Kidney epithelial cell (primary cell): Measurements from ENCODE around the gene DNAJB1. TPM values are rescaled to one million over a fixed set of nuclear protein-coding genes. Genes with fewer than 3 reads are reported as not detected.

Experiments
- DNase-seq: peaks from one replicate; pipeline ENCODE4 v3.0.0-alpha.2; 2010; ENCODE audit warnings: low read depth
- H3K27me3 ChIP-seq: 2 replicates; pipeline ENCODE4 v1.6.0; 2011; ENCODE audit warnings: low read length; ENCODE audit not compliant: control insufficient read depth, insufficient read depth
- H3K36me3 ChIP-seq: 2 replicates; pipeline ENCODE4 v1.5.1; 2011; ENCODE audit warnings: low read length; ENCODE audit not compliant: control insufficient read depth, insufficient read depth
- H3K4me3 ChIP-seq: 2 replicates; pipeline ENCODE4 v1.5.1; 2011; ENCODE audit warnings: low read depth, mild to moderate bottlenecking, control low read depth, low read length
- CTCF ChIP-seq: IDR thresholded peaks from 2 replicates; pipeline ENCODE4 v1.5.1; 2011; ENCODE audit warnings: mild to moderate bottlenecking, moderate library complexity, low read length, control low read depth, inconsistent platforms; ENCODE audit not compliant: insufficient read depth, poor library complexity, severe bottlenecking
- total RNA-seq: library from RNA; depleted of rRNA; stranded (reverse); fragments of >200 nt; gene quantifications from 2 replicates; pipeline ENCODE4 v1.2.3, GENCODE V29; 2015

DNAJB1 gene
- total RNA-seq, 1 donor from 2014 or later: 58.1 TPM

GRCh38 chr19:14536926-14537692 is 18.9 kb upstream of the DNAJB1 start:
- no peak for TF ChIP-seq CTCF
- no peak for DNase-seq
- Histone ChIP-seq H3K27me3 (no peaks in the 10 kb centered on the region), H3K4me3 (no peak overlapping the region), H3K36me3 (no peaks in the 10 kb centered on the region)

- Histone ChIP-seq H3K36me3 (no peaks in the 10 kb centered on the region), H3K27me3 (no peaks in the 10 kb centered on the region), H3K4me3 (no peak overlapping the region)
- TF ChIP-seq CTCF: no peak
- no peak for DNase-seq
Measured at GRCh38 chr19:14533450-14533849, 15.3 kb upstream of the DNAJB1 start.

GRCh38 chr19:14530506-14530905 is 12.3 kb upstream of the DNAJB1 start:
- Histone ChIP-seq H3K27me3 (no peaks in the 10 kb centered on the region), H3K36me3 (no peaks in the 10 kb centered on the region), H3K4me3 (no peak overlapping the region)
- no peak for DNase-seq
- no peak for TF ChIP-seq CTCF

GRCh38 chr19:14530005-14530348 is 11.8 kb upstream of the DNAJB1 start:
- Histone ChIP-seq H3K27me3 (no peaks in the 10 kb centered on the region), H3K36me3 (no peaks in the 10 kb centered on the region), H3K4me3 (peak overlapping the region; percentile 90)
- TF ChIP-seq CTCF: no peak
- no peak for DNase-seq

- H3K4me3 ChIP-seq: peak within 1 kb of the TSS; percentile 90
- peak; percentile 98 for DNase-seq
- no peaks in the 10 kb centered on the region for H3K27me3 ChIP-seq
- H3K36me3 ChIP-seq: no peaks in the 10 kb centered on the region
- TF ChIP-seq CTCF: no peak
Measured at GRCh38 chr19:14529254-14530004, 11.2 kb upstream of the DNAJB1 start, which contains the start of gene TECR. Gene TECR, plus strand, starts transcription at chr19:14529594. Its CDS starts 103 bp downstream, at chr19:14529697.
